IMR-90 (cell line): ENCODE measurements around the gene TTC5. TPM values are rescaled to one million over a fixed set of nuclear protein-coding genes. Genes with fewer than 3 reads are reported as not detected.
A peak's percentile ranks its signal among the peaks of the same experiment; 100 is the strongest.

ENCODE experiments used
- ATAC-seq: fragments of 200-7000 bp; cut with Tn5 transposase; 2 replicates; pipeline ENCODE4 v1.9.1; 2020; ENCODE audit warnings: low read depth, mild to moderate bottlenecking, moderate library complexity
- BruUV-seq: library from RNA; stranded (reverse); fragments of 400-500 nt; replicated peaks from 2 replicates; lab custom pipeline; 2021; lab: Mats Ljungman, UMichigan
- CTCF ChIA-PET: fragments of 300-600 bp; formaldehyde crosslinking; extraction: SDS; loops from one replicate; lab custom pipeline; 2021; ENCODE audit warnings: antibody characterized with exemption; lab: Yijun Ruan, JAX
- POLR2A ChIA-PET: fragments of 300-600 bp; sonication (Branson Sonifier 250); formaldehyde crosslinking; loops from one replicate; lab custom pipeline; 2022; ENCODE audit warnings: antibody characterized with exemption; ENCODE audit not compliant: unreplicated experiment; lab: Charles Lee
- DNase-seq: peaks from one replicate; pipeline ENCODE4 v3.0.0; 2013
- H2AFZ ChIP-seq: replicated peaks from 2 replicates; pipeline ENCODE3; 2013; ENCODE audit warnings: low read length, mild to moderate bottlenecking; ENCODE audit not compliant: poor library complexity
- H2AK5ac ChIP-seq: 2 replicates; pipeline ENCODE4 v1.6.1; 2013; ENCODE audit warnings: low read depth, low read length, inconsistent platforms
- H2AK9ac ChIP-seq: replicated peaks from 2 replicates; pipeline ENCODE3; 2013; ENCODE audit warnings: mild to moderate bottlenecking, low read depth, low read length, moderate library complexity; ENCODE audit not compliant: poor library complexity
- H2BK120ac ChIP-seq: 2 replicates; pipeline ENCODE4 v1.6.1; 2013; ENCODE audit warnings: low read depth, low read length, inconsistent platforms
- H2BK15ac ChIP-seq: 3 replicates; pipeline ENCODE4 v1.6.1; 2013; ENCODE audit warnings: low read depth, low read length, inconsistent platforms
- H2BK20ac ChIP-seq: 2 replicates; pipeline ENCODE4 v1.6.1; 2013; ENCODE audit warnings: low read depth, mild to moderate bottlenecking, inconsistent platforms, low read length, moderate library complexity
- H2BK5ac ChIP-seq: 2 replicates; pipeline ENCODE4 v1.6.1; 2013; ENCODE audit warnings: mild to moderate bottlenecking, low read depth, low read length, inconsistent platforms; ENCODE audit not compliant: poor library complexity, severe bottlenecking
- H3K14ac ChIP-seq: replicated peaks from 2 replicates; pipeline ENCODE4 v1.6.1; 2013; ENCODE audit warnings: low read depth, low read length, inconsistent platforms
- H3K18ac ChIP-seq: 2 replicates; pipeline ENCODE4 v1.6.1; 2013; ENCODE audit warnings: low read depth, low read length, control low read depth
- H3K23ac ChIP-seq: 2 replicates; pipeline ENCODE4 v1.6.1; 2013; ENCODE audit warnings: low read depth, low read length, inconsistent platforms
- H3K27ac ChIP-seq: 2 replicates; pipeline ENCODE4 v1.5.1; 2013; ENCODE audit warnings: mild to moderate bottlenecking, control low read depth, low read length; ENCODE audit not compliant: insufficient read depth
- H3K27me3 ChIP-seq: 2 replicates; pipeline ENCODE4 v1.6.1; 2013; ENCODE audit warnings: low read length; ENCODE audit not compliant: control insufficient read depth, insufficient read depth
- H3K36me3 ChIP-seq: 2 replicates; pipeline ENCODE4 v1.6.1; 2013; ENCODE audit warnings: low read length, mixed read lengths; ENCODE audit not compliant: control insufficient read depth, insufficient read depth
- H3K4ac ChIP-seq: 2 replicates; pipeline ENCODE4 v1.6.1; 2013; ENCODE audit warnings: low read depth, low read length, inconsistent platforms
- H3K4me1 ChIP-seq: 2 replicates; pipeline ENCODE4 v1.6.1; 2013; ENCODE audit warnings: low read length, mixed read lengths; ENCODE audit not compliant: control insufficient read depth, insufficient read depth
- H3K4me2 ChIP-seq: 2 replicates; pipeline ENCODE4 v1.6.1; 2013; ENCODE audit warnings: low read depth, mild to moderate bottlenecking, control low read depth, low read length, moderate library complexity
- H3K4me3 ChIP-seq: 2 replicates; pipeline ENCODE4 v1.5.1; 2013; ENCODE audit warnings: low read depth, mild to moderate bottlenecking, control low read depth, low read length, moderate library complexity; ENCODE audit not compliant: insufficient read depth
- H3K56ac ChIP-seq: 2 replicates; pipeline ENCODE4 v1.6.1; 2013; ENCODE audit warnings: low read length, inconsistent platforms; ENCODE audit not compliant: insufficient read depth; ENCODE audit errors: extremely low read depth
- H3K79me1 ChIP-seq, 2 experiments: 2 replicates each; pipeline ENCODE4 v1.6.1; 2013; ENCODE audit warnings: low read length in 2 of 2, inconsistent platforms in 1 of 2, low read depth in 1 of 2
- H3K9ac ChIP-seq: 2 replicates; pipeline ENCODE4 v1.6.1; 2013; ENCODE audit warnings: low read depth, low read length, control low read depth
- H3K9me1 ChIP-seq: 2 replicates; pipeline ENCODE4 v1.6.1; 2013; ENCODE audit warnings: low read length, inconsistent platforms; ENCODE audit not compliant: insufficient read depth
- H3K9me3 ChIP-seq: 2 replicates; pipeline ENCODE4 v1.6.1; 2013; ENCODE audit warnings: low read length; ENCODE audit not compliant: control insufficient read depth, insufficient read depth
- H4K20me1 ChIP-seq: 2 replicates; pipeline ENCODE4 v1.6.1; 2013; ENCODE audit warnings: low read length, inconsistent platforms; ENCODE audit not compliant: insufficient read depth
- H4K5ac ChIP-seq: 2 replicates; pipeline ENCODE4 v1.6.1; 2013; ENCODE audit warnings: mild to moderate bottlenecking, low read depth, low read length, control low read depth
- H4K8ac ChIP-seq, 2 experiments: 2 replicates each; pipeline ENCODE4 v1.6.1; 2013; ENCODE audit warnings: low read depth in 2 of 2, low read length in 2 of 2, control low read depth in 1 of 2, inconsistent platforms in 1 of 2
- H4K91ac ChIP-seq: 2 replicates; pipeline ENCODE4 v1.6.1; 2013; ENCODE audit warnings: low read depth, low read length, inconsistent platforms; ENCODE audit not compliant: insufficient read depth
- BHLHE40 ChIP-seq: fragments of 150-350 bp; IDR thresholded peaks from 2 replicates; pipeline ENCODE4 v1.6.1; 2016; ENCODE audit warnings: mild to moderate bottlenecking, low read depth, low read length
- CEBPB ChIP-seq: IDR thresholded peaks from 2 replicates; pipeline ENCODE4 v1.6.1; 2012; ENCODE audit warnings: low read depth, low read length, improper control_type of control experiment
- CHD1 ChIP-seq: IDR thresholded peaks from 2 replicates; pipeline ENCODE4 v1.6.1; 2012; ENCODE audit warnings: low read depth, low read length, improper control_type of control experiment
- CTCF ChIP-seq: conservative IDR thresholded peaks from 2 replicates; pipeline ENCODE4 v1.5.1; 2012; ENCODE audit warnings: mild to moderate bottlenecking, low read depth, low read length, improper control_type of control experiment
- ELK1 ChIP-seq: fragments of 150-350 bp; IDR thresholded peaks from 2 replicates; pipeline ENCODE4 v1.6.1; 2016; ENCODE audit warnings: low read depth, mild to moderate bottlenecking, low read length, moderate library complexity, borderline replicate concordance
- FOS ChIP-seq: fragments of 150-350 bp; IDR thresholded peaks from 2 replicates; pipeline ENCODE4 v1.6.1; 2016; ENCODE audit warnings: low read depth, low read length
- MAFK ChIP-seq: IDR thresholded peaks from 2 replicates; pipeline ENCODE4 v1.6.1; 2012; ENCODE audit warnings: low read depth, low read length, improper control_type of control experiment
- MAZ ChIP-seq: IDR thresholded peaks from 2 replicates; pipeline ENCODE4 v1.6.1; 2012; ENCODE audit warnings: low read depth, mild to moderate bottlenecking, low read length, improper control_type of control experiment, moderate library complexity, borderline replicate concordance
- MXI1 ChIP-seq: IDR thresholded peaks from 2 replicates; pipeline ENCODE4 v1.6.1; 2012; ENCODE audit warnings: low read depth, mild to moderate bottlenecking, low read length, moderate library complexity, borderline replicate concordance
- NFE2L2 ChIP-seq: fragments of 150-350 bp; IDR thresholded peaks from 2 replicates; pipeline ENCODE4 v1.6.1; 2016; ENCODE audit warnings: low read depth, mild to moderate bottlenecking, low read length
- POLR2A ChIP-seq: IDR thresholded peaks from 2 replicates; pipeline ENCODE4 v1.6.1; 2012; ENCODE audit warnings: mild to moderate bottlenecking, low read depth, low read length
- RAD21 ChIP-seq: IDR thresholded peaks from 2 replicates; pipeline ENCODE4 v1.6.1; 2012; ENCODE audit warnings: low read length, improper control_type of control experiment
- RCOR1 ChIP-seq: IDR thresholded peaks from 2 replicates; pipeline ENCODE4 v1.6.1; 2012; ENCODE audit warnings: mild to moderate bottlenecking, low read length, improper control_type of control experiment; ENCODE audit not compliant: insufficient replicate concordance
- RFX5 ChIP-seq: IDR thresholded peaks from 2 replicates; pipeline ENCODE4 v1.8.0; 2012; ENCODE audit warnings: low read depth, mild to moderate bottlenecking, low read length, moderate library complexity
- SMC3 ChIP-seq: fragments of 150-350 bp; IDR thresholded peaks from 2 replicates; pipeline ENCODE4 v1.6.1; 2016; ENCODE audit warnings: low read depth, mild to moderate bottlenecking, antibody characterized with exemption, low read length, moderate library complexity
- USF2 ChIP-seq: fragments of 150-350 bp; IDR thresholded peaks from 2 replicates; pipeline ENCODE4 v1.6.1; 2017; ENCODE audit warnings: mild to moderate bottlenecking, antibody characterized with exemption, low read length, low read depth
- WGBS, 2 experiments: methylation state at CpG; one replicate each; pipeline versions ENCODE4 v1.1.5 to v1.1.7; 2013; ENCODE audit warnings: missing lambda C conversion rate in 2 of 2; ENCODE audit not compliant: insufficient read length in 1 of 2; ENCODE audit errors: extremely low coverage in 2 of 2; 5-methylcytosine and 5-hydroxymethylcytosine counted together
- dilution Hi-C: fragments of 300-500 bp; cut with HindIII; formaldehyde crosslinking; loops from one replicate; pipeline ENCODE4 v1.14.3; 2018; ENCODE audit warnings: low sequenced_read_pairs; ENCODE audit not compliant: unreplicated experiment
- in situ Hi-C: fragments of 300-500 bp; cut with MboI; formaldehyde crosslinking; loops from 3 replicates; pipeline ENCODE4 v1.14.3; 2019; ENCODE audit warnings: low sequenced_read_pairs, inconsistent platforms, mixed read lengths
- intact Hi-C: fragments of 100-400 bp; cut with micrococcal nuclease; formaldehyde crosslinking; loops from 2 replicates; pipeline ENCODE4 v1.10.0; 2022
- polyA plus RNA-seq, 3 experiments: library from polyadenylated mRNA; depleted of rRNA; stranded (reverse); fragments of >200 nt; gene quantifications; 2 replicates each; pipeline ENCODE4 v1.2.3, GENCODE V29; 2012; ENCODE audit warnings: low replicate concordance in 1 of 3
- total RNA-seq: library from RNA; depleted of rRNA; stranded (reverse); fragments of >200 nt; gene quantifications from 2 replicates; pipeline ENCODE4 v1.2.3, GENCODE V29; 2012

The TTC5 gene
- total and polyA plus RNA-seq, 2 of the 4 experiments (the other 2 are of a cell fraction): 9.8 to 29.4 TPM

- Histone ChIP-seq H3K23ac (no peak overlapping the region), H3K27ac (no peak overlapping the region), H2BK120ac (no peak overlapping the region), H4K20me1 (no peaks in the 10 kb centered on the region), H3K4me2 (peak overlapping the region; percentile 80), H2AK5ac (no peak overlapping the region), H4K5ac (no peak overlapping the region), H3K4me1 (no peaks in the 10 kb centered on the region), H3K36me3 (peaks cover 1% of the 10 kb centered on the region; the same call in 1 of the 2 replicates), H3K27me3 (no peaks in the 10 kb centered on the region), H3K56ac (no peak overlapping the region), H2BK5ac (no peak overlapping the region), H3K4me3 (peak overlapping the region; percentile 76), H3K14ac (no peak overlapping the region), H3K18ac (no peak overlapping the region), H2AFZ (no peak overlapping the region), H3K9ac (no peak overlapping the region), H2BK15ac (no peak overlapping the region), H4K8ac (no peak overlapping the region), H3K4ac (no peak overlapping the region), H3K9me1 (no peaks in the 10 kb centered on the region), H3K79me1 (peaks cover 0 to 15% of the 10 kb centered on the region in 2 experiments; a peak in 2 of 4 replicates), H2BK20ac (no peak overlapping the region), H2AK9ac (no peak overlapping the region), H4K91ac (no peak overlapping the region), H3K9me3 (no peaks in the 10 kb centered on the region)
- DNase-seq (no peak), ATAC-seq (no peak; the same call in 1 of the 2 replicates)
- no CpG with 5 or more reads among the region's 3 CpGs for WGBS, 2 experiments
- dilution Hi-C loops: no loop called here
- ChIA-PET CTCF (interaction anchor here (0.8 to 2.3 kb wide), 2 partner anchors 10 to 273 kb away, joined by 3 to 5 read pairs; partner anchors contain the start of gene PARP2), POLR2A (no interaction called here)
- in situ Hi-C loops: loop anchor here (25.0 kb wide), 2 partner anchors 654 to 754 kb away; partner anchors contain the start of genes METTL17, SLC39A2 and ZNF219
- TF ChIP-seq SMC3 (no peak), MAFK (no peak), RAD21 (no peak), USF2 (no peak), NFE2L2 (no peak), CEBPB (no peak), MXI1 (no peak), CTCF (no peak), BHLHE40 (no peak), RCOR1 (no peak), ELK1 (no peak), RFX5 (no peak), MAZ (no peak), FOS (no peak), POLR2A (no peak), CHD1 (no peak)
- BruUV-seq: no TSS peak
- intact Hi-C loops: no loop called here
Measured at GRCh38 chr14:20333494-20333841, 27.7 kb upstream of the TTC5 start.
